Liver (tissue), 9 donors: ENCODE data around the gene ATXN1. TPM values are rescaled to one million over a fixed set of nuclear protein-coding genes. Genes with fewer than 3 reads are reported as not detected.

ENCODE experiments used
- DNase-seq: peaks from one replicate; pipeline ENCODE4 v3.0.0-alpha.2; 2017; ENCODE audit warnings: low spot score
- H3K27ac ChIP-seq, 2 donors: one replicate each; pipeline ENCODE4 v1.7.0; 2013; ENCODE audit warnings: inconsistent platforms in 2 of 2, low read length in 2 of 2, control low read depth in 1 of 2, low read depth in 1 of 2, mild to moderate bottlenecking in 1 of 2
- H3K27me3 ChIP-seq, 4 donors: one replicate each; pipeline versions ENCODE4 v1.6.1 to v1.7.0; 2013; ENCODE audit warnings: low read length in 3 of 4, inconsistent platforms in 1 of 4, mild to moderate bottlenecking in 1 of 4, moderate library complexity in 1 of 4; ENCODE audit not compliant: control insufficient read depth in 4 of 4, insufficient read depth in 4 of 4
- H3K36me3 ChIP-seq, 4 donors: one replicate each; pipeline versions ENCODE4 v1.6.1 to v1.7.0; 2013; ENCODE audit warnings: low read length in 3 of 4, mild to moderate bottlenecking in 3 of 4, low read depth in 1 of 4, moderate library complexity in 1 of 4; ENCODE audit not compliant: control insufficient read depth in 4 of 4, insufficient read depth in 3 of 4
- H3K4me1 ChIP-seq, 4 donors: one replicate each; pipeline versions ENCODE4 v1.6.1 to v1.7.0; 2013; ENCODE audit warnings: low read length in 3 of 4, mild to moderate bottlenecking in 3 of 4, moderate library complexity in 1 of 4; ENCODE audit not compliant: control insufficient read depth in 4 of 4, insufficient read depth in 4 of 4
- H3K4me3 ChIP-seq, 3 donors: one replicate each; pipeline versions ENCODE4 v1.6.1 to v1.7.0; 2013; ENCODE audit warnings: low read length in 3 of 3, control low read depth in 1 of 3, low read depth in 1 of 3, mild to moderate bottlenecking in 1 of 3
- H3K9ac ChIP-seq, 2 donors: one replicate each; pipeline ENCODE4 v1.7.0; 2013; ENCODE audit warnings: low read length in 2 of 2, mild to moderate bottlenecking in 2 of 2, moderate library complexity in 2 of 2, control low read depth in 1 of 2, low read depth in 1 of 2
- H3K9me3 ChIP-seq, 4 donors: one replicate each; pipeline versions ENCODE4 v1.6.1 to v1.7.0; 2013; ENCODE audit warnings: low read length in 3 of 4; ENCODE audit not compliant: control insufficient read depth in 4 of 4
- EGR1 ChIP-seq, 2 donors: IDR thresholded peaks; 2 replicates each; pipeline ENCODE4 v1.6.1; 2016 to 2018; ENCODE audit warnings: antibody characterized with exemption in 2 of 2, low read depth in 2 of 2
- FOXA1 ChIP-seq: IDR thresholded peaks from 2 replicates; pipeline ENCODE4 v1.6.1; 2016; ENCODE audit warnings: antibody characterized with exemption
- FOXA2 ChIP-seq: IDR thresholded peaks from 2 replicates; pipeline ENCODE4 v1.6.1; 2016; ENCODE audit warnings: antibody characterized with exemption
- HNF4A ChIP-seq, 2 donors: conservative IDR thresholded peaks; 2 replicates each; pipeline ENCODE4 v1.6.1; 2016; ENCODE audit warnings: antibody characterized with exemption in 2 of 2, mild to moderate bottlenecking in 2 of 2
- HNF4G ChIP-seq: IDR thresholded peaks from 2 replicates; pipeline ENCODE4 v1.6.1; 2016; ENCODE audit warnings: antibody characterized with exemption
- JUND ChIP-seq, 2 donors: IDR thresholded peaks; 2 replicates each; pipeline ENCODE4 v1.6.1; 2016; ENCODE audit warnings: antibody characterized with exemption in 2 of 2
- NR2F2 ChIP-seq: IDR thresholded peaks from 2 replicates; pipeline ENCODE4 v1.6.1; 2016; ENCODE audit warnings: antibody characterized with exemption
- SP1 ChIP-seq: IDR thresholded peaks from 2 replicates; pipeline ENCODE4 v1.6.1; 2018; ENCODE audit warnings: antibody characterized with exemption, mild to moderate bottlenecking
- TAF1 ChIP-seq: conservative IDR thresholded peaks from 2 replicates; pipeline ENCODE4 v1.6.1; 2016; ENCODE audit warnings: antibody characterized with exemption, mild to moderate bottlenecking
- YY1 ChIP-seq: IDR thresholded peaks from 2 replicates; pipeline ENCODE4 v1.6.1; 2016; ENCODE audit warnings: antibody characterized with exemption, mild to moderate bottlenecking
- WGBS: extraction: QIAGEN DNeasy Blood & Tissue Kit; methylation state at CpG from one replicate; pipeline ENCODE4 v1.1.7; 2013; 5-methylcytosine and 5-hydroxymethylcytosine counted together
- polyA plus RNA-seq, 2 donors: library from polyadenylated mRNA; stranded (reverse) in 1 of 2; unstranded in 1 of 2; fragments of 200-250 nt in 1 of 2; fragments of >200 nt in 1 of 2; fragmentation: Nextera tagmentation in 1 of 2; extraction: Ambion mirVana in 1 of 2; gene quantifications; one replicate each; pipeline versions ENCODE4 v1.2.1 to v1.2.3, GENCODE V29; 2013 to 2015
- total RNA-seq, 2 donors: library from RNA; depleted of rRNA; stranded (reverse); fragments of >200 nt; gene quantifications; one replicate each; pipeline ENCODE4 v1.2.3, GENCODE V29; 2014
- TF ChIP-seq, protein P1 (sequence below): IDR thresholded peaks from 2 replicates; pipeline ENCODE4 v1.6.1; 2016; ENCODE audit warnings: antibody characterized with exemption
- TF ChIP-seq, protein P2 (sequence below): IDR thresholded peaks from 2 replicates; pipeline ENCODE4 v1.6.1; 2016; ENCODE audit warnings: antibody characterized with exemption
- TF ChIP-seq, protein P3 (sequence below): fragments of 150-350 bp; IDR thresholded peaks from 2 replicates; pipeline ENCODE4 v1.5.1; 2017; ENCODE audit warnings: improper control_type of control experiment, low read depth, low read length; ENCODE audit not compliant: missing input control
- TF ChIP-seq, protein P4 (sequence below): IDR thresholded peaks from 2 replicates; pipeline ENCODE4 v1.6.1; 2016; ENCODE audit warnings: antibody characterized with exemption, mild to moderate bottlenecking
- TF ChIP-seq, protein P5 (sequence below): IDR thresholded peaks from 2 replicates; pipeline ENCODE4 v1.6.1; 2016; ENCODE audit warnings: antibody characterized with exemption
- donor health status: healthy.
- donor health status: healthy.
- donor health status: healthy.
- donor health status: healthy.
- donor health status: healthy.

ATXN1 gene
- total and polyA plus RNA-seq, 4 donors, result 4.3 to 29.7 (median 8.2) TPM

DNA sequence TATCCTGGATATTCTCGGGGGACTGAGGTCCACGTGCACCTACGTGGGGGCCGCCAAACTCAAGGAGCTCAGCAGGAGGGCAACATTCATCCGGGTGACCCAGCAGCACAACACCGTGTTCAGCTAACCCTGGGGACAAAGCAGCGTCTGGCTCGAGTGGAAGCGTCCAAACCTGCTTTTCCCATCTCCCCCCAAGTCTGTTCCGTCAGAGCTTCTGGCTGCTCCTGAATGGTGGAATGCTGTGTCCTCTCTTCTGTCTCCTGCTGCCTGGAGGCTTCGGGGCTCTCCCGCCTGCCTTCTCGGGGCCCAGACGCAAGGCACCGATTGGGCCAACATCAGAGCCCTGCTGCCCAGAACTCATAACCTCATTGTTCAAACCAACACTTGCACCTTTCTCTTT is 466.2 kb downstream of the ATXN1 start:
- Histone ChIP-seq H3K4me1 (no peaks in the 10 kb centered on the region), H3K4me3 (no peak overlapping the region), H3K27me3 (no peaks in the 10 kb centered on the region), H3K36me3 (peaks cover 0 to 3% (median 0%) of the 10 kb centered on the region in 4 donors), H3K9me3 (no peaks in the 10 kb centered on the region), H3K27ac (no peak overlapping the region), H3K9ac (no peak overlapping the region)
- 93% methylated on average over 15 of the region's 15 CpGs for WGBS
- no peak for DNase-seq
- TF ChIP-seq, protein P1, sequence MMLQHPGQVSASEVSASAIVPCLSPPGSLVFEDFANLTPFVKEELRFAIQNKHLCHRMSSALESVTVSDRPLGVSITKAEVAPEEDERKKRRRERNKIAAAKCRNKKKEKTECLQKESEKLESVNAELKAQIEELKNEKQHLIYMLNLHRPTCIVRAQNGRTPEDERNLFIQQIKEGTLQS, result no peak
- TF ChIP-seq HNF4A (conservative IDR thresholded peaks at IDR 0.05), result no peak
- TF ChIP-seq, protein P2, sequence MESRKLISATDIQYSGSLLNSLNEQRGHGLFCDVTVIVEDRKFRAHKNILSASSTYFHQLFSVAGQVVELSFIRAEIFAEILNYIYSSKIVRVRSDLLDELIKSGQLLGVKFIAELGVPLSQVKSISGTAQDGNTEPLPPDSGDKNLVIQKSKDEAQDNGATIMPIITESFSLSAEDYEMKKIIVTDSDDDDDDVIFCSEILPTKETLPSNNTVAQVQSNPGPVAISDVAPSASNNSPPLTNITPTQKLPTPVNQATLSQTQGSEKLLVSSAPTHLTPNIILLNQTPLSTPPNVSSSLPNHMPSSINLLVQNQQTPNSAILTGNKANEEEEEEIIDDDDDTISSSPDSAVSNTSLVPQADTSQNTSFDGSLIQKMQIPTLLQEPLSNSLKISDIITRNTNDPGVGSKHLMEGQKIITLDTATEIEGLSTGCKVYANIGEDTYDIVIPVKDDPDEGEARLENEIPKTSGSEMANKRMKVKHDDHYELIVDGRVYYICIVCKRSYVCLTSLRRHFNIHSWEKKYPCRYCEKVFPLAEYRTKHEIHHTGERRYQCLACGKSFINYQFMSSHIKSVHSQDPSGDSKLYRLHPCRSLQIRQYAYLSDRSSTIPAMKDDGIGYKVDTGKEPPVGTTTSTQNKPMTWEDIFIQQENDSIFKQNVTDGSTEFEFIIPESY, result no peak
- TF ChIP-seq TAF1, result no peak
- TF ChIP-seq EGR1 (IDR thresholded peaks at IDR 0.05; ENCODE audit: low read depth in 2 of 2), result no peak
- TF ChIP-seq SP1, result no peak
- no peak for TF ChIP-seq NR2F2
- TF ChIP-seq, protein P3, sequence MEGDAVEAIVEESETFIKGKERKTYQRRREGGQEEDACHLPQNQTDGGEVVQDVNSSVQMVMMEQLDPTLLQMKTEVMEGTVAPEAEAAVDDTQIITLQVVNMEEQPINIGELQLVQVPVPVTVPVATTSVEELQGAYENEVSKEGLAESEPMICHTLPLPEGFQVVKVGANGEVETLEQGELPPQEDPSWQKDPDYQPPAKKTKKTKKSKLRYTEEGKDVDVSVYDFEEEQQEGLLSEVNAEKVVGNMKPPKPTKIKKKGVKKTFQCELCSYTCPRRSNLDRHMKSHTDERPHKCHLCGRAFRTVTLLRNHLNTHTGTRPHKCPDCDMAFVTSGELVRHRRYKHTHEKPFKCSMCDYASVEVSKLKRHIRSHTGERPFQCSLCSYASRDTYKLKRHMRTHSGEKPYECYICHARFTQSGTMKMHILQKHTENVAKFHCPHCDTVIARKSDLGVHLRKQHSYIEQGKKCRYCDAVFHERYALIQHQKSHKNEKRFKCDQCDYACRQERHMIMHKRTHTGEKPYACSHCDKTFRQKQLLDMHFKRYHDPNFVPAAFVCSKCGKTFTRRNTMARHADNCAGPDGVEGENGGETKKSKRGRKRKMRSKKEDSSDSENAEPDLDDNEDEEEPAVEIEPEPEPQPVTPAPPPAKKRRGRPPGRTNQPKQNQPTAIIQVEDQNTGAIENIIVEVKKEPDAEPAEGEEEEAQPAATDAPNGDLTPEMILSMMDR, result no peak
- TF ChIP-seq FOXA1, result no peak
- TF ChIP-seq JUND (IDR thresholded peaks at IDR 0.05), result no peak
- TF ChIP-seq YY1, result no peak
- TF ChIP-seq HNF4G, result no peak
- TF ChIP-seq, protein P4, sequence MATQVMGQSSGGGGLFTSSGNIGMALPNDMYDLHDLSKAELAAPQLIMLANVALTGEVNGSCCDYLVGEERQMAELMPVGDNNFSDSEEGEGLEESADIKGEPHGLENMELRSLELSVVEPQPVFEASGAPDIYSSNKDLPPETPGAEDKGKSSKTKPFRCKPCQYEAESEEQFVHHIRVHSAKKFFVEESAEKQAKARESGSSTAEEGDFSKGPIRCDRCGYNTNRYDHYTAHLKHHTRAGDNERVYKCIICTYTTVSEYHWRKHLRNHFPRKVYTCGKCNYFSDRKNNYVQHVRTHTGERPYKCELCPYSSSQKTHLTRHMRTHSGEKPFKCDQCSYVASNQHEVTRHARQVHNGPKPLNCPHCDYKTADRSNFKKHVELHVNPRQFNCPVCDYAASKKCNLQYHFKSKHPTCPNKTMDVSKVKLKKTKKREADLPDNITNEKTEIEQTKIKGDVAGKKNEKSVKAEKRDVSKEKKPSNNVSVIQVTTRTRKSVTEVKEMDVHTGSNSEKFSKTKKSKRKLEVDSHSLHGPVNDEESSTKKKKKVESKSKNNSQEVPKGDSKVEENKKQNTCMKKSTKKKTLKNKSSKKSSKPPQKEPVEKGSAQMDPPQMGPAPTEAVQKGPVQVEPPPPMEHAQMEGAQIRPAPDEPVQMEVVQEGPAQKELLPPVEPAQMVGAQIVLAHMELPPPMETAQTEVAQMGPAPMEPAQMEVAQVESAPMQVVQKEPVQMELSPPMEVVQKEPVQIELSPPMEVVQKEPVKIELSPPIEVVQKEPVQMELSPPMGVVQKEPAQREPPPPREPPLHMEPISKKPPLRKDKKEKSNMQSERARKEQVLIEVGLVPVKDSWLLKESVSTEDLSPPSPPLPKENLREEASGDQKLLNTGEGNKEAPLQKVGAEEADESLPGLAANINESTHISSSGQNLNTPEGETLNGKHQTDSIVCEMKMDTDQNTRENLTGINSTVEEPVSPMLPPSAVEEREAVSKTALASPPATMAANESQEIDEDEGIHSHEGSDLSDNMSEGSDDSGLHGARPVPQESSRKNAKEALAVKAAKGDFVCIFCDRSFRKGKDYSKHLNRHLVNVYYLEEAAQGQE, result no peak
- no peak for TF ChIP-seq FOXA2

DNA sequence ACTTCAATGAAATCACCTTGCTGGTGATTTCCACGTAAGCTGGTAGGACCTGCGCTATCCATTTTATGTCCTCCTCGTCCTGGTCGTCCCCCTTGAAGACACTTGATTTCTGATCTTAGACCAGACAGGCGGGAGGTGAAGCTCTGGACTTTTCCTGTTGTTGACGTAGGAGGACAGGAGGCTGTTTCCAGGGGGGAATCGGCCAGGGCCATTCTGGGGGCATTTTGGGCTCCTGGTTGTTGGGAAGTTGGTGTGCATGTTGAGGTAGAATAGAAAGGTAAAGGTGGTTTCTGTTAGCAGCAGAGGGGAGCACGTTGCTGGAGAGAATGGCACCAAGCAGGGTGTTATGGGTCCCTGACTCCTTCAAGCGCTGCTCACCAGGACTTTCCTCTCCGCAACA is 466.9 kb downstream of the ATXN1 start:
- TF ChIP-seq EGR1 (IDR thresholded peaks at IDR 0.05; ENCODE audit: low read depth in 2 of 2) (no peak), HNF4A (conservative IDR thresholded peaks at IDR 0.05) (no peak), FOXA2 (no peak), JUND (IDR thresholded peaks at IDR 0.05) (no peak), SP1 (no peak), FOXA1 (no peak), HNF4G (no peak), TAF1 (no peak)
- TF ChIP-seq, protein P5, sequence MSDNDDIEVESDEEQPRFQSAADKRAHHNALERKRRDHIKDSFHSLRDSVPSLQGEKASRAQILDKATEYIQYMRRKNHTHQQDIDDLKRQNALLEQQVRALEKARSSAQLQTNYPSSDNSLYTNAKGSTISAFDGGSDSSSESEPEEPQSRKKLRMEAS, result no peak
- TF ChIP-seq, protein P3, result no peak
- TF ChIP-seq, protein P4, result no peak
- no peaks in the 10 kb centered on the region for H3K9me3 ChIP-seq
- H3K4me1 ChIP-seq, result no peaks in the 10 kb centered on the region
- no peak for DNase-seq
- 92% methylated on average over 10 of the region's 10 CpGs for WGBS
- no peak overlapping the region for H3K4me3 ChIP-seq
- no peak overlapping the region for H3K9ac ChIP-seq
- peaks cover 0 to 3% (median 0%) of the 10 kb centered on the region in 4 donors for H3K36me3 ChIP-seq
- H3K27me3 ChIP-seq, result no peaks in the 10 kb centered on the region
- H3K27ac ChIP-seq, result no peak overlapping the region
